ENCODE measurements around the gene PAK6. TPM values are rescaled to one million over a fixed set of nuclear protein-coding genes. Genes with fewer than 3 reads are reported as not detected.

PAK6 gene
- total RNA-seq, 2 donors from 2014 or later = 13.8 to 190 TPM

- TF ChIP-seq POLR2AphosphoS5 (IDR thresholded peaks at IDR 0.05) = no peak
- no peak for TF ChIP-seq CTCF (IDR thresholded peaks at IDR 0.05)
- no peak for TF ChIP-seq POLR2A (IDR thresholded peaks at IDR 0.05)
- Histone ChIP-seq H3K4me1 (replicated peaks) (no peaks in the 10 kb centered on the region), H3K36me3 (no peaks in the 10 kb centered on the region), H3K27me3 (replicated peaks; ENCODE audit: insufficient read depth) (no peaks in the 10 kb centered on the region), H3K4me3 (no peak overlapping the region), H3K27ac (no peak overlapping the region), H3K9me3 (no peaks in the 10 kb centered on the region)
- DNase-seq (ENCODE audit: low spot score) = no peak
- intact Hi-C loops (cut with DNase I) = loop anchor here (2.0 to 5.0 kb wide), 3 partner anchors 59 to 231 kb away; no protein-coding TSS in a partner anchor
- WGBS = 83% methylated on average over 5 of the region's 5 CpGs
These were observed 36.7 kb downstream of the PAK6 start for GRCh38 chr15:40275523-40275922.

- intact Hi-C loops (cut with DNase I) = loop anchor here (2.0 to 5.0 kb wide), 3 partner anchors 59 to 231 kb away; no protein-coding TSS in a partner anchor
These were observed 37.1 kb downstream of the PAK6 start for GRCh38 chr15:40275954-40276353.

GRCh38 chr15:40276927-40277326 lies 38.1 kb downstream of the PAK6 start:
- no peak for DNase-seq (ENCODE audit: low spot score)
- TF ChIP-seq POLR2A (IDR thresholded peaks at IDR 0.05) = no peak
- no peak for TF ChIP-seq CTCF (IDR thresholded peaks at IDR 0.05)
- no peak for TF ChIP-seq POLR2AphosphoS5 (IDR thresholded peaks at IDR 0.05)
- Histone ChIP-seq H3K27me3 (replicated peaks; ENCODE audit: insufficient read depth) (peaks cover 8% of the 10 kb centered on the region), H3K4me3 (no peak overlapping the region), H3K9me3 (no peaks in the 10 kb centered on the region), H3K27ac (no peak overlapping the region), H3K4me1 (replicated peaks) (no peaks in the 10 kb centered on the region), H3K36me3 (no peaks in the 10 kb centered on the region)
- intact Hi-C loops (cut with DNase I) = loop anchor here (5.0 kb wide), 1 partner anchor 60 kb away; no protein-coding TSS in a partner anchor
- WGBS = 70% methylated on average over 4 of the region's 4 CpGs

More at GRCh38 chr15:40275954-40276353, 37.1 kb downstream of the PAK6 start:
- H3K9me3 ChIP-seq = no peaks in the 10 kb centered on the region
- no peaks in the 10 kb centered on the region for H3K27me3 ChIP-seq (replicated peaks; ENCODE audit: insufficient read depth)
- no peak overlapping the region for H3K4me3 ChIP-seq
- WGBS = 92% methylated on average over 7 of the region's 7 CpGs
- H3K27ac ChIP-seq = no peak overlapping the region
- no peak for DNase-seq (ENCODE audit: low spot score)
- no peaks in the 10 kb centered on the region for H3K4me1 ChIP-seq (replicated peaks)
- H3K36me3 ChIP-seq = no peaks in the 10 kb centered on the region
- TF ChIP-seq POLR2A (IDR thresholded peaks at IDR 0.05) (no peak), POLR2AphosphoS5 (IDR thresholded peaks at IDR 0.05) (no peak), CTCF (IDR thresholded peaks at IDR 0.05) (no peak)

GRCh38 chr15:40277471-40277870 lies 38.6 kb downstream of the PAK6 start:
- WGBS = 65% methylated on average over 16 of the region's 16 CpGs
- Histone ChIP-seq H3K27me3 (replicated peaks; ENCODE audit: insufficient read depth) (peaks cover 8% of the 10 kb centered on the region), H3K4me3 (no peak overlapping the region), H3K36me3 (no peaks in the 10 kb centered on the region), H3K4me1 (replicated peaks) (no peaks in the 10 kb centered on the region), H3K27ac (no peak overlapping the region), H3K9me3 (no peaks in the 10 kb centered on the region)
- intact Hi-C loops (cut with DNase I) = loop anchor here (5.0 kb wide), 1 partner anchor 60 kb away; no protein-coding TSS in a partner anchor
- no peak for DNase-seq (ENCODE audit: low spot score)
- TF ChIP-seq CTCF (IDR thresholded peaks at IDR 0.05) = no peak
- TF ChIP-seq POLR2A (IDR thresholded peaks at IDR 0.05) = no peak
- no peak for TF ChIP-seq POLR2AphosphoS5 (IDR thresholded peaks at IDR 0.05)

GRCh38 chr15:40278026-40278425 lies 39.2 kb downstream of the PAK6 start:
- no peak for DNase-seq (ENCODE audit: low spot score)
- intact Hi-C loops (cut with DNase I) = loop anchor here (5.0 kb wide), 1 partner anchor 59 kb away; no protein-coding TSS in a partner anchor
- WGBS = 80% methylated on average over 10 of the region's 10 CpGs
- Histone ChIP-seq H3K4me3 (no peak overlapping the region), H3K27ac (no peak overlapping the region), H3K36me3 (no peaks in the 10 kb centered on the region), H3K9me3 (no peaks in the 10 kb centered on the region), H3K27me3 (replicated peaks; ENCODE audit: insufficient read depth) (peaks cover 9% of the 10 kb centered on the region), H3K4me1 (replicated peaks) (no peaks in the 10 kb centered on the region)
- TF ChIP-seq POLR2AphosphoS5 (IDR thresholded peaks at IDR 0.05) (no peak), POLR2A (IDR thresholded peaks at IDR 0.05) (no peak), CTCF (IDR thresholded peaks at IDR 0.05) (no peak)

Measured in prostate gland (tissue), 2 donors.